SKM-1 treated with dmso at 0.1 percent for 144 hours (cell line): ENCODE results near the gene SLC66A1.

Source experiments
- DNase-seq: peaks from one replicate; lab custom pipeline; 2025; ENCODE audit not compliant: unreplicated experiment; lab: John Stamatoyannopoulos, UW

SLC66A1 gene

DNA sequence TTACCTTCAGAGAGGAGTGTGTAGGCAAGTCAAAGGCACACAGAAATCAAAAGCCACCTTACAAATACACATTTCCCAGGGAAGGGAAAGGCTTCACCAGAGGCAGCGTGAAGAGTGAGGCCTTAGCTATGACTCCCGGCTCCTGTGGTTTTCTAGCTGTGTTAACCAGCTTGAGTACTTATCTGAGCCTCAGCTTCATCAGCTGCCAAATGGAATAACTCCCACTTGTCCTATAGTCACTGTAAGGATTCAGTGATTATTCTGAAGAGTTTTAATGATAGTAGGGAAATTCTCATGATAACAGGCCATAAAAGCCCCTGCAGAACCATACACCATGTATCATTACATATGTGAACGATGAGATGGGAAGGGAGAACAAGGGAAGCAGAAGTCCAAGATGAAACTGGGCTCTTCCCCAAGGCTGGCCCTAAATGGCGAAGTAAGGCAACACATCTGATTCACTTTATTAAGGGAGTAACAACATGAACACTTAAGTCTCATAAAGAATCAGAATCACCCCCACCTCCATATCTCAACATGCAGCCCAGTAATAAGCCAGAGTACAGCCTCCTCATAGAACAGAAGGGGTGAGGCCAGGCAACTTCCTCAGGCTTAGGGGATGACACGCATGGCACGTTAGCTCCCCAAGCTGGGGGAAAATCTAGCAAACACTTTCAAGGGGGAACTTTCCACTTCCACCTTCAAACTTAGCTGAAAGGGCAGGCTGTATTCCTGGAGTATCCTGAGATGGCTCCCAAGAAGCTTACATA is 63.7 kb downstream of the SLC66A1 start:
- DNase-seq, result no peak

DNA sequence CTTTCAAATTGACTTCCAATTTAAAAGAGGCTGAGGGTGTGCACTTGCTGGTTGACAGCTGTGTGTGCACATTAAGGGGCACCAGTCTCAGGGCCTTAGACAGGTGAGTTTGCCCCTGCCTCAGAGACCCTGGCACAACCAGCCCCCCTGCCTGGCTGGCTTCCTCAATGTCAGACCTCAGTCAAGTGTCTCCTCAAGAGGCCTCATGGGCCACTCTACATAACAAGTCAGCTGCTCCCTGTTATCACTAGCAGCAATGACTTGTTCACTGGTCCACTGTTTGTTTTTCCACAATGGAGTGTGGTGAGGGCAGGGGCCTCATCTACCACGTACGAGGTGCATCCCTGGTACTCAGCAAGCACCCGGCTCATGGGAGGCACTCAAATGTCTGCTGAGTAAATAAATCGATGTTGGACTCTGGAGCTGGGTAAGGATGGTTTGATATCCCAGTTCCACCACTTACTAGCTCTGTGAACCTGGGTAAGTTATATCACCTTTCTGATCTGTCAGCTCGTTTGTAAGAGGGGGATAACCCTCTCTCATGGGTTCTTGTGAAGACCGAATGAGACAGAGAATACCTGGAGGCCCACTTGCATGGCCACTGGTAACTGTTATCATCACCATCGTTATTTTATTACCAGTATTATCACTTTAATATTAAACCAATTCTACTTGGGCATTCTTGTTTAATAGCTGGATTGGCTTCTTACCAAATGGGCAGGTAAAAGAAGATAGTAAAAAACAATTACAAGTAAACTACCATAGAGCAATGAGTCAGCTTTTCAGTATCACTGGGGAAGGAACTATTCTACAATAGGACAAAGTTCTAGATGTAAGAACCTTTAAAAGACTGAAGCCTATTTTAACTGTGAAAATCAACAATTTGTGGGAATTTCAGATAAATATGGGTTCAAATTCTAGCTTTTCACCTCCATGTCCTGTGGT is 64.6 kb downstream of the SLC66A1 start:
- DNase-seq, result no peak

- DNase-seq, result no peak
Observed at GRCh38 chr1:19377812-19378718, 65.9 kb downstream of the SLC66A1 start.
